CD8-positive, alpha-beta memory T cell (primary cell): ENCODE data around the gene PCDHAC2. TPM values are rescaled to one million over a fixed set of nuclear protein-coding genes. Genes with fewer than 3 reads are reported as not detected.

Experiments
- CTCF ChIA-PET: fragments of 350-600 bp; sonication (Branson Sonifier 250); formaldehyde crosslinking; loops from one replicate; lab custom pipeline; 2021; ENCODE audit warnings: antibody characterized with exemption; lab: Charles Lee
- POLR2A ChIA-PET: fragments of 350-600 bp; sonication (Branson Sonifier 250); formaldehyde crosslinking; loops from one replicate; lab custom pipeline; 2021; ENCODE audit warnings: antibody characterized with exemption; lab: Charles Lee
- DNase-seq, 5 donors: peaks; one replicate each; pipeline versions ENCODE4 v3.0.0 to v3.0.0-alpha.2; 2020 to 2022; ENCODE audit warnings: mixed read lengths in 1 of 5
- H3K27ac ChIP-seq: one replicate; pipeline ENCODE4 v1.7.0; 2013; ENCODE audit warnings: low read depth, mild to moderate bottlenecking, low read length, moderate library complexity
- H3K27me3 ChIP-seq: 2 replicates; pipeline ENCODE4 v1.7.0; 2013; ENCODE audit warnings: low read length, mild to moderate bottlenecking; ENCODE audit not compliant: insufficient read depth, poor library complexity, severe bottlenecking
- H3K36me3 ChIP-seq: 2 replicates; pipeline ENCODE4 v1.7.0; 2013; ENCODE audit warnings: mild to moderate bottlenecking, low read length, moderate library complexity; ENCODE audit not compliant: insufficient read depth
- H3K4me1 ChIP-seq: 2 replicates; pipeline ENCODE4 v1.7.0; 2013; ENCODE audit warnings: mild to moderate bottlenecking, low read length, moderate library complexity; ENCODE audit not compliant: insufficient read depth
- H3K4me3 ChIP-seq: 2 replicates; pipeline ENCODE4 v1.7.0; 2013; ENCODE audit warnings: mild to moderate bottlenecking, low read length
- H3K9me3 ChIP-seq: 2 replicates; pipeline ENCODE4 v1.7.0; 2013; ENCODE audit warnings: mild to moderate bottlenecking, low read length
- H3K27ac Mint-ChIP-seq, 8 donors: one replicate each; pipeline ENCODE4 v1.8.0; 2020 to 2021; ENCODE audit warnings: mixed read lengths in 8 of 8, mild to moderate bottlenecking in 6 of 8, inconsistent platforms in 3 of 8, moderate library complexity in 3 of 8
- H3K27me3 Mint-ChIP-seq, 2 donors: one replicate each; pipeline ENCODE4 v1.8.0; 2020 to 2021; ENCODE audit warnings: mixed read lengths in 2 of 2, mild to moderate bottlenecking in 1 of 2, moderate library complexity in 1 of 2
- H3K36me3 Mint-ChIP-seq, 3 donors: one replicate each; pipeline ENCODE4 v1.8.0; 2020 to 2021; ENCODE audit warnings: mixed read lengths in 3 of 3, inconsistent platforms in 1 of 3, mild to moderate bottlenecking in 1 of 3
- H3K4me1 Mint-ChIP-seq, 3 donors: one replicate each; pipeline ENCODE4 v1.8.0; 2020 to 2021; ENCODE audit warnings: mixed read lengths in 3 of 3, inconsistent platforms in 1 of 3, mild to moderate bottlenecking in 1 of 3
- H3K4me3 Mint-ChIP-seq, 7 donors: one replicate each; pipeline ENCODE4 v1.8.0; 2020 to 2021; ENCODE audit warnings: mixed read lengths in 7 of 7, mild to moderate bottlenecking in 6 of 7, moderate library complexity in 4 of 7, inconsistent platforms in 2 of 7
- H3K9me3 Mint-ChIP-seq, 5 donors: one replicate each; pipeline ENCODE4 v1.8.0; 2020 to 2022; ENCODE audit warnings: mixed read lengths in 5 of 5, mild to moderate bottlenecking in 3 of 5, moderate library complexity in 2 of 5, inconsistent platforms in 1 of 5
- polyA plus RNA-seq: library from polyadenylated mRNA; unstranded; fragments of 300-500 nt; fragmentation: Illumina TruSeq; gene quantifications from one replicate; pipeline ENCODE4 v1.2.3, GENCODE V29; 2021
- total RNA-seq, 2 experiments: library from RNA; stranded (reverse); gene quantifications; one replicate each; pipeline ENCODE4 v1.2.3, GENCODE V29; 2021

Gene PCDHAC2
- total and polyA plus RNA-seq, 3 experiments from 2014 or later: not detected

GRCh38 chr5:141003791-141004611 is 37.7 kb downstream of the PCDHAC2 start:
- no peak overlapping the region for H3K4me3 Mint-ChIP-seq
- no peaks in the 10 kb centered on the region for H3K36me3 Mint-ChIP-seq
- H3K27me3 ChIP-seq: peaks cover 8% of the 10 kb centered on the region
- CTCF ChIA-PET: no interaction called here
- H3K27ac Mint-ChIP-seq: no peak overlapping the region
- POLR2A ChIA-PET: no interaction called here
- peaks cover 0 to 10% (median 6%) of the 10 kb centered on the region in 3 donors for H3K4me1 Mint-ChIP-seq
- H3K9me3 ChIP-seq: no peaks in the 10 kb centered on the region
- H3K4me1 ChIP-seq: no peaks in the 10 kb centered on the region
- H3K27ac ChIP-seq: no peak overlapping the region
- peaks cover 0 to 8% (median 2%) of the 10 kb centered on the region in 5 donors for H3K9me3 Mint-ChIP-seq
- DNase-seq: no peak
- peaks cover 26 to 57% of the 10 kb centered on the region in 2 donors for H3K27me3 Mint-ChIP-seq
- H3K36me3 ChIP-seq: no peaks in the 10 kb centered on the region
- H3K4me3 ChIP-seq: no peak overlapping the region

GRCh38 chr5:141007791-141008190 is 41.5 kb downstream of the PCDHAC2 start:
- peaks cover 2% of the 10 kb centered on the region for H3K27me3 ChIP-seq
- CTCF ChIA-PET: no interaction called here
- H3K27ac Mint-ChIP-seq: no peak overlapping the region
- H3K4me1 Mint-ChIP-seq: no peaks in the 10 kb centered on the region
- POLR2A ChIA-PET: no interaction called here
- no peaks in the 10 kb centered on the region for H3K36me3 Mint-ChIP-seq
- no peak overlapping the region for H3K4me3 ChIP-seq
- H3K4me3 Mint-ChIP-seq: no peak overlapping the region
- H3K9me3 ChIP-seq: no peaks in the 10 kb centered on the region
- peaks cover 14 to 30% of the 10 kb centered on the region in 2 donors for H3K27me3 Mint-ChIP-seq
- H3K4me1 ChIP-seq: no peaks in the 10 kb centered on the region
- H3K9me3 Mint-ChIP-seq: peaks cover 0 to 8% (median 0%) of the 10 kb centered on the region in 5 donors
- no peak overlapping the region for H3K27ac ChIP-seq
- no peaks in the 10 kb centered on the region for H3K36me3 ChIP-seq
- no peak for DNase-seq

GRCh38 chr5:141010047-141010793 is 43.9 kb downstream of the PCDHAC2 start:
- no peaks in the 10 kb centered on the region for H3K27me3 ChIP-seq
- no peak overlapping the region for H3K4me3 ChIP-seq
- Mint-ChIP-seq H3K27ac (no peak overlapping the region), H3K36me3 (no peaks in the 10 kb centered on the region), H3K4me3 (no peak overlapping the region), H3K4me1 (no peaks in the 10 kb centered on the region), H3K27me3 (peaks cover 0 to 14% of the 10 kb centered on the region in 2 donors), H3K9me3 (peaks cover 0 to 8% (median 0%) of the 10 kb centered on the region in 5 donors)
- ChIA-PET POLR2A (no interaction called here), CTCF (no interaction called here)
- H3K36me3 ChIP-seq: no peaks in the 10 kb centered on the region
- no peak overlapping the region for H3K27ac ChIP-seq
- DNase-seq: no peak
- no peaks in the 10 kb centered on the region for H3K9me3 ChIP-seq
- no peaks in the 10 kb centered on the region for H3K4me1 ChIP-seq

GRCh38 chr5:141017943-141018342 is 51.7 kb downstream of the PCDHAC2 start:
- POLR2A ChIA-PET: no interaction called here
- H3K4me1 Mint-ChIP-seq: no peaks in the 10 kb centered on the region
- H3K27ac ChIP-seq: no peak overlapping the region
- H3K27me3 ChIP-seq: no peaks in the 10 kb centered on the region
- no peaks in the 10 kb centered on the region for H3K36me3 Mint-ChIP-seq
- no peak overlapping the region for H3K4me3 Mint-ChIP-seq
- H3K27me3 Mint-ChIP-seq: peaks cover 0 to 2% of the 10 kb centered on the region in 2 donors
- H3K4me1 ChIP-seq: no peaks in the 10 kb centered on the region
- H3K9me3 ChIP-seq: no peaks in the 10 kb centered on the region
- CTCF ChIA-PET: interaction anchor here (0.6 kb wide), 1 partner anchor 12 kb away, joined by 3 read pairs; no protein-coding TSS in a partner anchor
- no peaks in the 10 kb centered on the region for H3K36me3 ChIP-seq
- H3K27ac Mint-ChIP-seq: no peak overlapping the region
- DNase-seq: no peak
- peaks cover 0 to 2% (median 0%) of the 10 kb centered on the region in 5 donors for H3K9me3 Mint-ChIP-seq
- H3K4me3 ChIP-seq: no peak overlapping the region

Other genes starting within 250 kb of the PCDHAC2 start
- not detected for gene PCDHA1, start 180.3 kb upstream of the PCDHAC2 start, total RNA-seq
- not detected for gene PCDHA1, start 180.3 kb upstream of the PCDHAC2 start, polyA plus RNA-seq
- not detected for gene PCDHA2, start 171.6 kb upstream of the PCDHAC2 start, total RNA-seq
- not detected for gene PCDHA2, start 171.6 kb upstream of the PCDHAC2 start, polyA plus RNA-seq
- not detected for gene PCDHA3, start 165.4 kb upstream of the PCDHAC2 start, total RNA-seq
- gene PCDHA3, start 165.4 kb upstream of the PCDHAC2 start, polyA plus RNA-seq: not detected
- gene PCDHA4, start 159.4 kb upstream of the PCDHAC2 start, total RNA-seq: not detected
- not detected for gene PCDHA4, start 159.4 kb upstream of the PCDHAC2 start, polyA plus RNA-seq
- gene PCDHA5, start 144.9 kb upstream of the PCDHAC2 start, total RNA-seq: not detected
- not detected for gene PCDHA5, start 144.9 kb upstream of the PCDHAC2 start, polyA plus RNA-seq
- gene PCDHA6, start 138.5 kb upstream of the PCDHAC2 start, total RNA-seq: not detected
- gene PCDHA6, start 138.5 kb upstream of the PCDHAC2 start, polyA plus RNA-seq: not detected
- not detected for gene PCDHA7, start 132.2 kb upstream of the PCDHAC2 start, total RNA-seq
- gene PCDHA7, start 132.2 kb upstream of the PCDHAC2 start, polyA plus RNA-seq: not detected
- not detected for gene PCDHA8, start 125.3 kb upstream of the PCDHAC2 start, total RNA-seq
- gene PCDHA8, start 125.3 kb upstream of the PCDHAC2 start, polyA plus RNA-seq: not detected
- gene PCDHA9, start 118.1 kb upstream of the PCDHAC2 start, total RNA-seq: not detected
- not detected for gene PCDHA9, start 118.1 kb upstream of the PCDHAC2 start, polyA plus RNA-seq
- gene PCDHA10, start 110.6 kb upstream of the PCDHAC2 start, total RNA-seq: not detected
- not detected for gene PCDHA10, start 110.6 kb upstream of the PCDHAC2 start, polyA plus RNA-seq
- not detected for gene PCDHA11, start 97.5 kb upstream of the PCDHAC2 start, total RNA-seq
- gene PCDHA11, start 97.5 kb upstream of the PCDHAC2 start, polyA plus RNA-seq: not detected
- gene PCDHA12, start 91.2 kb upstream of the PCDHAC2 start, total RNA-seq: not detected
- not detected for gene PCDHA12, start 91.2 kb upstream of the PCDHAC2 start, polyA plus RNA-seq
- not detected for gene PCDHA13, start 84.4 kb upstream of the PCDHAC2 start, total RNA-seq
- not detected for gene PCDHA13, start 84.4 kb upstream of the PCDHAC2 start, polyA plus RNA-seq
- gene PCDHAC1, start 40.2 kb upstream of the PCDHAC2 start, total RNA-seq: not detected
- not detected for gene PCDHAC1, start 40.2 kb upstream of the PCDHAC2 start, polyA plus RNA-seq
- gene PCDHB1, start 84.9 kb downstream of the PCDHAC2 start, total RNA-seq: not detected
- gene PCDHB1, start 84.9 kb downstream of the PCDHAC2 start, polyA plus RNA-seq: not detected
- gene PCDHB2, start 128.1 kb downstream of the PCDHAC2 start, total RNA-seq: not detected
- gene PCDHB2, start 128.1 kb downstream of the PCDHAC2 start, polyA plus RNA-seq: not detected
- gene PCDHB3, start 134.0 kb downstream of the PCDHAC2 start, total RNA-seq: not detected
- gene PCDHB3, start 134.0 kb downstream of the PCDHAC2 start, polyA plus RNA-seq: not detected
- not detected for gene PCDHB4, start 155.3 kb downstream of the PCDHAC2 start, total RNA-seq
- gene PCDHB4, start 155.3 kb downstream of the PCDHAC2 start, polyA plus RNA-seq: not detected
- not detected for gene PCDHB5, start 168.7 kb downstream of the PCDHAC2 start, total RNA-seq
- gene PCDHB5, start 168.7 kb downstream of the PCDHAC2 start, polyA plus RNA-seq: not detected
- gene PCDHB6, start 183.6 kb downstream of the PCDHAC2 start, total RNA-seq: not detected
- gene PCDHB6, start 183.6 kb downstream of the PCDHAC2 start, polyA plus RNA-seq: not detected
- not detected for gene PCDHB7, start 206.2 kb downstream of the PCDHAC2 start, total RNA-seq
- gene PCDHB7, start 206.2 kb downstream of the PCDHAC2 start, polyA plus RNA-seq: not detected
- not detected for gene PCDHB8, start 211.3 kb downstream of the PCDHAC2 start, total RNA-seq
- not detected for gene PCDHB8, start 211.3 kb downstream of the PCDHAC2 start, polyA plus RNA-seq
- gene PCDHB16, start 215.9 kb downstream of the PCDHAC2 start, total RNA-seq: not detected
- not detected for gene PCDHB16, start 215.9 kb downstream of the PCDHAC2 start, polyA plus RNA-seq
- gene PCDHB9, start 220.7 kb downstream of the PCDHAC2 start, total RNA-seq: not detected
- not detected for gene PCDHB9, start 220.7 kb downstream of the PCDHAC2 start, polyA plus RNA-seq
- gene PCDHB10, start 225.9 kb downstream of the PCDHAC2 start, total RNA-seq: not detected
- not detected for gene PCDHB10, start 225.9 kb downstream of the PCDHAC2 start, polyA plus RNA-seq
- gene PCDHB11, start 233.2 kb downstream of the PCDHAC2 start, total RNA-seq: not detected
- not detected for gene PCDHB11, start 233.2 kb downstream of the PCDHAC2 start, polyA plus RNA-seq
- gene PCDHB12, start 242.2 kb downstream of the PCDHAC2 start, total RNA-seq: not detected
- not detected for gene PCDHB12, start 242.2 kb downstream of the PCDHAC2 start, polyA plus RNA-seq
- under 1 TPM in 1 of 2 experiments, not detected in 1; 0.04 TPM for gene PCDHB13, start 247.4 kb downstream of the PCDHAC2 start, total RNA-seq
- not detected for gene PCDHB13, start 247.4 kb downstream of the PCDHAC2 start, polyA plus RNA-seq